ENCODE measurements around the gene SAXO2.
A peak's percentile ranks its signal among the peaks of the same experiment; 100 is the strongest.
"Not testable (repeated sequence)": the region's sequence is repeated elsewhere in the genome, so short reads cannot be mapped to it uniquely, and the experiment has no call there.

The SAXO2 gene

GRCh38 chr15:82262422-82263026, at the start of gene SAXO2, which contains the start of gene EFL1:
Gene SAXO2, plus strand, starts transcription at chr15:82262818. Its CDS starts 62 bp downstream, at chr15:82262880.
Gene EFL1, minus strand, starts transcription at chr15:82262734. Its CDS starts 956 bp downstream, at chr15:82261778.
- DNase-seq: peak; percentile 68

GRCh38 chr15:82216092-82216491, 46.5 kb upstream of the SAXO2 start:
- not testable (repeated sequence) for DNase-seq

- DNase-seq: not testable (repeated sequence)
These were observed 41.1 kb upstream of the SAXO2 start for GRCh38 chr15:82221535-82221934.

GRCh38 chr15:82228750-82229149, 33.9 kb upstream of the SAXO2 start:
- DNase-seq: no peak

GRCh38 chr15:82231233-82231632, 31.4 kb upstream of the SAXO2 start:
- no peak for DNase-seq

- DNase-seq: no peak
These were observed 30.8 kb upstream of the SAXO2 start for GRCh38 chr15:82231842-82232241.

GRCh38 chr15:82237944-82238534, 24.6 kb upstream of the SAXO2 start:
- DNase-seq: not testable (repeated sequence)

- no peak for DNase-seq
These were observed 22.8 kb upstream of the SAXO2 start for GRCh38 chr15:82239685-82240391.

- DNase-seq: not testable (repeated sequence)
These were observed 20.6 kb upstream of the SAXO2 start for GRCh38 chr15:82241836-82242499.

- not testable (repeated sequence) for DNase-seq
These were observed 19.0 kb upstream of the SAXO2 start for GRCh38 chr15:82243644-82244043.

GRCh38 chr15:82245956-82246355, 16.7 kb upstream of the SAXO2 start:
- not testable (repeated sequence) for DNase-seq

GRCh38 chr15:82248261-82248660, 14.4 kb upstream of the SAXO2 start:
- DNase-seq: not testable (repeated sequence)

GRCh38 chr15:82261566-82262421, 824 bp upstream of the SAXO2 start:
- DNase-seq: not testable (repeated sequence)

- DNase-seq: no peak
These were observed 732 bp downstream of the SAXO2 start for GRCh38 chr15:82263350-82263749.

GRCh38 chr15:82267137-82267536, 4.5 kb downstream of the SAXO2 start:
- DNase-seq: not testable (repeated sequence)

- DNase-seq: not testable (repeated sequence)
These were observed 5.8 kb downstream of the SAXO2 start for GRCh38 chr15:82268454-82268853.

- DNase-seq: no peak
These were observed 9.5 kb downstream of the SAXO2 start for GRCh38 chr15:82272154-82272553.

- no peak for DNase-seq
These were observed 12.8 kb downstream of the SAXO2 start for GRCh38 chr15:82275410-82275809.

GRCh38 chr15:82281276-82281675, 18.7 kb downstream of the SAXO2 start:
- not testable (repeated sequence) for DNase-seq

- DNase-seq: not testable (repeated sequence)
These were observed 19.8 kb downstream of the SAXO2 start for GRCh38 chr15:82282386-82282785.

- DNase-seq: not testable (repeated sequence)
These were observed 21.8 kb downstream of the SAXO2 start for GRCh38 chr15:82284381-82284780.

GRCh38 chr15:82286475-82286874, 23.9 kb downstream of the SAXO2 start:
- DNase-seq: not testable (repeated sequence)
